ENCODE data around the gene KRTAP3-1.
A peak's percentile ranks its signal among the peaks of the same experiment; 100 is the strongest.
"Not testable (repeated sequence)": the region's sequence is repeated elsewhere in the genome, so short reads cannot be mapped to it uniquely, and the experiment has no call there.

Gene KRTAP3-1

DNA sequence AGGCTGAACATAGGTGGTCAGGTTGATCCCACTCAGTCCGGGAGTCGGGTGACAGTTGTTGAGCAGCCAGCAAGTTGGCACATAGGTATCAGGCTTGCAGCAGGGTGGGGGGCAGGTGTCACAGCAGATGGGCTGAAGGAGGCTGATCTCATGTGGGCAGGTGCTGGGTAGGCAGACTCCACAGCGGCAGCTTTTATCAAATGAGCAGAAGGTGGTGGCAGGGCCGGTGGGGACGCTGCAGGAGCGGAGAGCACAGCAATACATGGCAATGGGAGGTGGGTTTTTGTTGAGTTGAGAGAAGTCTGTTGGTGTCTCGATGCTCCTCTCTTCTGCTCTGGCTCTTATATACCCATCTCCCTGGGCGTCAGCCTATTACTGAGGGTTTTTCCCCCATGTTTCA is at the start of gene KRTAP3-1:
KRTAP3-1 (minus strand) TSS at position 318 of the 400 bp plus-strand sequence; CDS start at position 264, 54 bp downstream.
- no peak for DNase-seq (ENCODE audit: low spot score in 2 of 2)
- Mint-ChIP-seq H3K36me3 (no peaks in the 10 kb centered on the region), H3K9me3 (no peaks in the 10 kb centered on the region), H3K4me3 (no peak within 1 kb of the TSS), H3K27ac (no peak within 1 kb of the TSS), H3K4me1 (no peaks in the 10 kb centered on the region)
- peak; percentile 26 for ATAC-seq

DNA sequence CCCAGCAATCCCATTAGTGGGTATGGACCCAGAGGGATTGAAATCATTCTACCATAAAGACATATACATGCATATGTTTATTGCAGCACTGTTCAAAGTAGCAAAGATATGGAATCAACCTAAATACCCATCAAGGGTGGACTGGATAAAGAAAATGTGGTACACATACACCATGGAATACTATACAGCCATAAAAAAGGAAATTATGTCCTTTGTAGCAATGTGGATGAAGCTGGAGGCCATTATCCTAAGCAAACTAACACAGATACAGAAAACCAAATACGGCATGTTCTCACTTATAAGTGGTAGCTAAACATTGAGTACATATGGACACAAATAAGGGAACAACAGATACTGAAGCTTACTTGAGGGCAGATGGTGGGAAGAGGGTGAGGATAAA is 48.6 kb upstream of the KRTAP3-1 start:
- H3K4me3 Mint-ChIP-seq: no peak overlapping the region
- ATAC-seq (no peak), DNase-seq (ENCODE audit: low spot score in 2 of 2) (no peak)
- peaks cover 2% of the 10 kb centered on the region for H3K9me3 Mint-ChIP-seq
- no peak overlapping the region for H3K27ac Mint-ChIP-seq
- peaks cover 5% of the 10 kb centered on the region for H3K4me1 Mint-ChIP-seq
- H3K36me3 Mint-ChIP-seq: no peaks in the 10 kb centered on the region

DNA sequence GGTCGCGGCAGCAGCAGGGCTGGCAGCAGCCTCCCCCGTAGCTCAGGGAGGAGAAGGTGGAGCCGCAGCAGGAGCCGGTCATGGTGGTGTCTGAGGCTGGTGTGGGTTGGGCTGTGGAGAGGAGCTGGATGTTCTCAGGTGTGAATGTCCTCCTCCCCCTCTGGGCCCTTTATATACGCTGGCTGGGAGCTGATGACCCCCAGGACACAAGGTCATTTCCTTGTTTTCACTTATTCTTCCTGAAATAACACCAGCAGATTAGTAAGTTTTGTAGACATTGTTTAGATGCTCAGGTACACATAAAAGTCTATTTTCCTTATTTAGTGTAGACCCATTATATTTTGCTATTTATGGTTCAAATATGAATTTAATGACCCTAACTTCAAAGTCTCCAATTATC is 46.2 kb upstream of the KRTAP3-1 start, which contains the start of gene KRTAP2-2:
KRTAP2-2 (minus strand) TSS at position 101 of the 400 bp plus-strand sequence; CDS start at position 82, 19 bp downstream.
- not testable (repeated sequence) for ATAC-seq; H3K4me3 Mint-ChIP-seq; H3K9me3 Mint-ChIP-seq; H3K36me3 Mint-ChIP-seq; DNase-seq (ENCODE audit: low spot score in 2 of 2); H3K4me1 Mint-ChIP-seq; H3K27ac Mint-ChIP-seq

DNA sequence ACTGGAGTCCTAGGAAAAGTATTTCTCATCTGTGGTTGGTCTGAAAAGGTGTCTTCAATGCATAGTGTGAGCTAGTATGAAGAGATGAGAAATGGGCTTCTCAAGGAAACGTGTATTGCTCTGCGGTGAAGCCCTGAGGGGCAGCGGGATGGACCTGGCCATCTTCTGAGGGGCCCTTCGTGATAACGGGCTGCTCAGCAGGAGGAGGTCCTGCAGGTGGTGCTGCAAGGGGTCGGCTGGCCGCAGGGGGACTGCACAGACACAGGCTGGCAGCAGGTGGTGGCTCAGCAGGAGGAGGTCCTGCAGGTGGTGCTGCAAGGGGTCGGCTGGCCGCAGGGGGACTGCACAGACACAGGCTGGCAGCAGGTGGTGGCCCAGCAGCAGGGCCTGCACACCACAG is 45.6 kb upstream of the KRTAP3-1 start:
- ATAC-seq; H3K36me3 Mint-ChIP-seq; H3K4me3 Mint-ChIP-seq; DNase-seq (ENCODE audit: low spot score in 2 of 2); H3K9me3 Mint-ChIP-seq; H3K27ac Mint-ChIP-seq; H3K4me1 Mint-ChIP-seq: not testable (repeated sequence)

DNA sequence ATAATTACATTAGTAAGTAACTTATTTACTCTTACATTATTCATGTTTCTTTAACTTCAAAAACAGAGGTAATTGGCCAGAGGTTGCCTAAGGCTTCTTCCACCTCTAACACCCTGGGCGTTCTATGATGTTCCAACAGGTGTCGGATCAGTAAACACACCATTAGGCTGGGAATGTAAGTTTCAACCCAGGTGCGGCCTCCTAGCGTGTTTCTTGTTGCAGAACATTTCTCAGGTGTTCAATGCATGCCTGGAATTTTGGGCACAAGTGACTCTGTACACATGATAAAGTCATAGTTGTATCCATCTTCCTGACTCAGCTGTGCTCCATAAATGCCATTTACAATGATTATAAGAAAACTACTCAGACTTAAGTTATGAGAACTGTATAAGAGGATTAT is 45.1 kb upstream of the KRTAP3-1 start:
- no peaks in the 10 kb centered on the region for H3K36me3 Mint-ChIP-seq
- H3K27ac Mint-ChIP-seq: no peak overlapping the region
- H3K9me3 Mint-ChIP-seq: peaks cover 2% of the 10 kb centered on the region
- DNase-seq (ENCODE audit: low spot score in 2 of 2) (no peak), ATAC-seq (no peak)
- no peaks in the 10 kb centered on the region for H3K4me1 Mint-ChIP-seq
- no peak overlapping the region for H3K4me3 Mint-ChIP-seq

DNA sequence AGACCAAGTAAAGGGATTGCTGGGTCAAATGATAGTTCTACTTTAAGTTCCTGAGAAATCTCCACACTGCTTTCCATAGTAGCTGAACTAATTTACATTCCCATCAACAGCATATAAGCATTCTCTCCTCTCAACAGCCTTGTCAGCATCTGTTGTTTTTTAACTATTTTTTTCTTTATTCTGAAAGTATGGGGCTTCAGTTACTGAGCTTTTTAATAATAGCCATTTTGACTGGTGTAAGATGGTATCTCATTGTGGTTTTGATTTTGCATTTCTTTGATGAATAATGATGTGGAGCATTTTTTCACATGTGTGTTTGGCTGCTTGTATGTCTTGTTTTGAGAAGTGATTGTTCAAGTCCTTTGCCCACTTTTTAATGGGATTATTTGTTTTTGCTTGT is 43.6 kb upstream of the KRTAP3-1 start:
- no peak overlapping the region for H3K27ac Mint-ChIP-seq
- H3K9me3 Mint-ChIP-seq: peaks cover under 1% of the 10 kb centered on the region
- H3K36me3 Mint-ChIP-seq: no peaks in the 10 kb centered on the region
- no peak overlapping the region for H3K4me3 Mint-ChIP-seq
- DNase-seq (ENCODE audit: low spot score in 2 of 2) (no peak), ATAC-seq (no peak)
- no peaks in the 10 kb centered on the region for H3K4me1 Mint-ChIP-seq

DNA sequence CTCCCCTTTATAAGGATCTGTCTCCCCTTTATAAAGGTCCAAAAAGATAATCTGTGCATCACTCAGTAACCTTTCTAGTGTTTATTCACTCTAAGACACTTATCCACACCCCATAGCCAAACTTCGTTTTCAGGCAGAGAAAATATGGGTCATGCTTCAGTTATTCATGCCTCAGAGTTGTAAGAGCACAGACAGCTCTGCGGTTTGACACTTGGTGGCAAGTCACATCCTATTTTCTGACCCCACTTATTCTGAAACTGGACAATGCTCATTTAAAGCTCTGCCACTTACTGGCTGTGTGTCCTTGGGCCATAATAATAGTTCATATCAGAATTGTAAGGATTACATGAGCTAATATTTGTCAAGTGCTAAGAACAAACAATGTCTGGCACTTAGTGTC is 40.2 kb upstream of the KRTAP3-1 start:
- ATAC-seq (peak; percentile 60), DNase-seq (ENCODE audit: low spot score in 2 of 2) (no peak)
- no peaks in the 10 kb centered on the region for H3K9me3 Mint-ChIP-seq
- no peak overlapping the region for H3K4me3 Mint-ChIP-seq
- H3K36me3 Mint-ChIP-seq: no peaks in the 10 kb centered on the region
- no peaks in the 10 kb centered on the region for H3K4me1 Mint-ChIP-seq
- no peak overlapping the region for H3K27ac Mint-ChIP-seq

DNA sequence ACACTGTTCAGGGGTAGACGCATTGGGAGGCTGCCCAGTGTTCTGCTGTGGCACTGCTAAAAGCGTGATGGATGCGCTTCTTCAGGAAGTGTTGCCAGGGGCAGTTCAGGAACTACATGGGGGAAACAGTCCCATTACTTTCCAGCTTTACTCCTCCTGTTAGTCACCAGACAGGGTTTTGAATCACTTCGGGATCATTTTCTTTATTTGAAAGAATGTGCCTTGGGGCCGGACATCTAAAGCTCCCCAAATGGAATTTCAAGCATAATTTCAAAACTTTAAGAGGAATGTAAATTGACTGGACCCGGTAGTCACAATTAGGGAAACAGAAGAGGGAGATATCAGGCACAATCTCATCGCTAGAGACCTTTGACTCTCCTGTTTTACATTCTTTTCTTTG is 39.5 kb upstream of the KRTAP3-1 start:
- no peaks in the 10 kb centered on the region for H3K4me1 Mint-ChIP-seq
- peaks cover 2% of the 10 kb centered on the region for H3K9me3 Mint-ChIP-seq
- no peak overlapping the region for H3K4me3 Mint-ChIP-seq
- DNase-seq (ENCODE audit: low spot score in 2 of 2) (no peak), ATAC-seq (no peak)
- H3K27ac Mint-ChIP-seq: no peak overlapping the region
- no peaks in the 10 kb centered on the region for H3K36me3 Mint-ChIP-seq

DNA sequence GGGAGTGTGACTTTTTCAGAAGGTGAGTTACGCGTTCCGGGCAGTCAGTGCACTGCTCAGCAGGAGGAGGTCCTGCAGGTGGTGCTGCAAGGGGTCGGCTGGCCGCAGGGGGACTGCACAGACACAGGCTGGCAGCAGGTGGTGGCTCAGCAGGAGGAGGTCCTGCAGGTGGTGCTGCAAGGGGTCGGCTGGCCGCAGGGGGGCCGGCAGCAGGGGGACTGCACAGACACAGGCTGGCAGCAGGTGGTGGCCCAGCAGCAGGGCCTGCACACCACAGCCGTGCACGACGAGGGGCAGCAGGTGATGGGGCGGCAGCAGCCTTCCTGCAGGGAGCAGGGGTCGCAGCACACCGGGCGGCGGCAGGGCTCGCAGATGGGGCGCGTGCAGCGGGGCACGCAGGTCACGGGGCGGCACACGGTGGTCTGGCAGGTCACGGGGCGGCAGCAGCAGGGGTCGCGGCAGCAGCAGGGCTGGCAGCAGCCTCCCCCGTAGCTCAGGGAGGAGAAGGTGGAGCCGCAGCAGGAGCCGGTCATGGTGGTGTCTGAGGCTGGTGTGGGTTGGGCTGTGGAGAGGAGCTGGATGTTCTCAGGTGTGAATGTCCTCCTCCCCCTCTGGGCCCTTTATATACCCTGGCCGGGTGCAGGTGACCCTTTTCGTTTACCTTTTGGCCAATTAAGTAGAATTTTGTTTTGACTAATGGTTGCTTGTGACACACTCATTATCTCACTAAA is 38.0 kb upstream of the KRTAP3-1 start, which contains the start of gene KRTAP2-1:
KRTAP2-1 (minus strand) TSS at position 582 of the 731 bp plus-strand sequence; CDS start at position 533, 49 bp downstream.
- ATAC-seq; DNase-seq (ENCODE audit: low spot score in 2 of 2); H3K27ac Mint-ChIP-seq; H3K4me1 Mint-ChIP-seq; H3K9me3 Mint-ChIP-seq; H3K36me3 Mint-ChIP-seq; H3K4me3 Mint-ChIP-seq: not testable (repeated sequence)

DNA sequence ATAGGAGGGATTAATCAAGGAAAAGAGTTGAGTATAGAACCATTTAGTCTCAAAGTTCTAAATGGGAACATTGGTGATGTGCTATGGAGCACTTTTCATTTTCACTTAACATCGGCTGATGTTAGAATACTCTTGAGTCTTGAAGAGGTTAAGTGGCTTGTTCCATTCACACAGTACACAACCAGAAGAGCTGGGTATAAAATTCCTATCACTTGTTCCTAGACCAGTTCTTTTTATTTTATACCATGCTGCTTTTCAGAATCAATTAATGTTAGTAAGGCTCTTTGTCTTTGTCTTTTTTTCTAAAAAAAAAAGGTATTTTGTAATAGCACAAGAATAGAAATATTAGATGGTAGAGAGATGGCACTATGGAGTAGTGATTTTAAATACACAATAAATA is 34.0 kb upstream of the KRTAP3-1 start:
- H3K9me3 Mint-ChIP-seq: peaks cover 7% of the 10 kb centered on the region
- DNase-seq (ENCODE audit: low spot score in 2 of 2): no peak
- ATAC-seq: no peak
- no peak overlapping the region for H3K27ac Mint-ChIP-seq
- H3K4me3 Mint-ChIP-seq: no peak overlapping the region
- no peaks in the 10 kb centered on the region for H3K36me3 Mint-ChIP-seq
- no peaks in the 10 kb centered on the region for H3K4me1 Mint-ChIP-seq

DNA sequence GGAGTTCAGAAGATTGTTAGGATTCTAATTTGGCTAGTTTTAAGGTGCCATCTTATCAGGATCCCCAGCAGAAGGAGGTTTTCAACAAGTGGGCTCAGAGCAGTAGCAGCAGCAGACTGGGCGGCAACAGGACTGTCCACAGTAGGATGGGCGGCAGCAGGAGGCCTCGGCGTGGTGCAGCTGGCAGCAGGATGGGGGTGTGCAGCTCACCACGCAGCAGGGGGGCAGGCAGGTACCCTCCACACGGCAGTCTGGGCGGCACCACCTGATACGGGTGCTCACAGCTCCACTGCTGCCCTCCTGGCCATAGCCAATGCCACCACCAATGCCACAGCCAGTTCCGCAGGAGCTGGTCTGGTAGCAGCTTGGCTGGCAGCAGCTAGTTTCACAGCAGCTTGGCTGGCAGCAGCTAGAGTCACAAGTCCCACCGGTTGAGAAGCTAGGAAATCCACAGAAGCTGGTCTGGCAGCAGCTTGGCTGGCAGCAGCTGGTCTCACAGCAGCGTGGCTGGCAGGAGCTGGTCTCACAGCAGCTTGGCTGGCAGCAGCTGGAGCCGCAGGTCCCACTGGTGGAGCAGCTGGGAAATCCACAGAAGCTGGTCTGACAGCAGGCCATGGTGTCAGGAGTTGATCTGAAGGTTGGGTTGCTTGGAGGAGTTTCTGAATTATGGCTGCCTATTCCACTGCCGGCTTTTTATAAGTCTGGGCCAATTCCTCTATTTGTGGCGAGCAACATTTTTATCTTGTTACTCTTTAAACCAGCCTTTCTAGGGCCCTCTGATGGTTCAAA is 32.0 kb upstream of the KRTAP3-1 start, which contains the start of gene KRTAP1-1:
KRTAP1-1 (minus strand) TSS at position 668 of the 789 bp plus-strand sequence; CDS start at position 615, 53 bp downstream.
- not testable (repeated sequence) for H3K9me3 Mint-ChIP-seq; H3K36me3 Mint-ChIP-seq; H3K4me3 Mint-ChIP-seq; DNase-seq (ENCODE audit: low spot score in 2 of 2); H3K4me1 Mint-ChIP-seq; ATAC-seq; H3K27ac Mint-ChIP-seq

DNA sequence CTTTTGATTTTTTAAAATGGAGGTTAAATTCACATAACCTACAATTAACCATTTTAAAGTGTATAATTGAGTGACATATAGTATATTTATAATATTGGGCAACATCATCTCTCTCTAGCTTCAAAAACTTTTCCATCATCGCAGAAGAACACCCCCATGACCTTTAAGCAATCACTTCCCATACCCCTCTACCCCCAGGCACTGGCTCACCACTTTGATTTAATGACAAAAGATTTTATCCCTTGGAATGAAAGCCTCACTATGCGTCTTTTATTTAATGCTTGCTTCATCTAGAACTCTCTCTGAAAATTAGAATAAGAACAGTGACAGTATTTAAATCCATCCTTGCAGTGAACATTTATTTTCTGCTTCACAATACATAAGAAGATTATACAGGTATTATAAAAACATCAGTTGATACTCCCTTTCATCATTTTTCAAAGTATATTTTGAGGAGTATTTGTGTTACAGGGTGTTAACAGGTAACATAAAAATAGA is 29.0 kb upstream of the KRTAP3-1 start:
- Mint-ChIP-seq H3K4me1 (no peaks in the 10 kb centered on the region), H3K9me3 (peaks cover 3% of the 10 kb centered on the region), H3K27ac (no peak overlapping the region), H3K4me3 (no peak overlapping the region), H3K36me3 (no peaks in the 10 kb centered on the region)
- ATAC-seq (no peak), DNase-seq (ENCODE audit: low spot score in 2 of 2) (no peak)

DNA sequence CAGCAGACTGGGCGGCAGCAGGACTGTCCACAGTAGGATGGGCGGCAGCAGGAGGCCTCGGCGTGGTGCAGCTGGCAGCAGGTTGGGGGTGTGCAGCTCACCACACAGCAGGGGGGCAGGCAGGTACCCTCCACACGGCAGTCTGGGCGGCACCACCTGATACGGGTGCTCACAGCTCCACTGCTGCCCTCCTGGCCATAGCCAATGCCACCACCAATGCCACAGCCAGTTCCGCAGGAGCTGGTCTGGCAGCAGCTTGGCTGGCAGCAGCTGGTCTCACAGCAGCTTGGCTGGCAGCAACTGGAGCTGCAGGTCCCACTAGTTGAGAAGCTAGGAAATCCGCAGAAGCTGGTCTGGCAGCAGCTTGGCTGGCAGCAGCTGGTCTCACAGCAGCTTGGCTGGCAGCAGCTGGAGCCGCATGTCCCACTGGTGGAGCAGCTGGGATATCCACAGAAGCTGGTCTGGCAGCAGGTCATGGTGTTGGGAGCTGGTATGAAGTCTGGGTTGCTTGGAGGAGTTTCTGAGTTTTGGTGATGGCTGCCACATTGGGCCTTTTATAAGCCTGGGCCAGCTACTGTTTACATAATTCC is 25.5 kb upstream of the KRTAP3-1 start, which contains the start of gene KRTAP1-3:
KRTAP1-3 (minus strand) TSS at position 529 of the 590 bp plus-strand sequence; CDS start at position 476, 53 bp downstream.
- not testable (repeated sequence) for ATAC-seq; H3K4me1 Mint-ChIP-seq; H3K9me3 Mint-ChIP-seq; H3K36me3 Mint-ChIP-seq; H3K27ac Mint-ChIP-seq; H3K4me3 Mint-ChIP-seq; DNase-seq (ENCODE audit: low spot score in 2 of 2)

DNA sequence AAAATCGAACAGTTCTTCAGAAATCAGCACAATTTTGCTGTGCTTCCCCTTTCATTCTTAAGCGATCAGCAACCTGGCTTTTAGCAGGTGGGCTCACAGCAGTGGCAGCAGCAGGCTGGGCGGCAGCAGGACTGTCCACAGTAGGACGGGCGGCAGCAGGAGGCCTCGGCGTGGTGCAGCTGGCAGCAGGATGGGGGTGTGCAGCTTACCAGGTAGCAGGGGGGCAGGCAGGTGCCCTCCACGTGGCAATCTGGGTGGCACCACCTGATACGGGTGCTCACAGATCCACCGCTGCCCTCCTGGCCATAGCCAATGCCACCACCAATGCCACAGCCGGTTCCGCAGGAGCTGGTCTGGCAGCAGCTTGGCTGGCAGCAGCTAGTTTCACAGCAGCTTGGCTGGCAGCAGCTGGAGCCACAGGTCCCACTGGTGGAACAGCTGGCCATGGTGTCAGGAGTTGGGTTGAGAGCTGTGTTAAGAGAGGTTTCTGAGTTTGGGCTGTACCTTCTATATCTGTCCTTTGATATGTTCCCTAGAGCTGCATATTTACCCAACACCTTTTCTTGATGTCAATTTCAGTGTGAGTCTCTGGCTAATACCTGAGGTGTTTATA is 20.8 kb upstream of the KRTAP3-1 start, which contains the start of gene KRTAP1-4:
KRTAP1-4 (minus strand) TSS at position 563 of the 613 bp plus-strand sequence; CDS start at position 446, 117 bp downstream.
- Mint-ChIP-seq H3K4me1 (no peaks in the 10 kb centered on the region), H3K36me3 (no peaks in the 10 kb centered on the region), H3K4me3 (no peak within 1 kb of the TSS), H3K27ac (no peak within 1 kb of the TSS), H3K9me3 (no peaks in the 10 kb centered on the region)
- DNase-seq (ENCODE audit: low spot score in 2 of 2): no peak
- no peak for ATAC-seq
